ENCODE results near the gene SLC12A5.

- TF ChIP-seq CTCF (conservative IDR thresholded peaks at IDR 0.05) (no peak), EZH2 (IDR thresholded peaks at IDR 0.05; ENCODE audit: low read depth) (no peak)
These were observed 36.0 kb downstream of the SLC12A5 start for GRCh38 chr20:46065006-46065405.
